OCI-LY7 (cell line): ENCODE data around the gene DIAPH3. TPM values are rescaled to one million over a fixed set of nuclear protein-coding genes. Genes with fewer than 3 reads are reported as not detected.
"Not testable (repeated sequence)": the region's sequence is repeated elsewhere in the genome, so short reads cannot be mapped to it uniquely, and the experiment has no call there.

ENCODE experiments used
- BruUV-seq: library from RNA; stranded (reverse); fragments of 400-500 nt; replicated peaks from 2 replicates; lab custom pipeline; 2021; lab: Mats Ljungman, UMichigan
- CTCF ChIA-PET: fragments of 300-600 bp; sonication (Branson Sonifier 250); formaldehyde crosslinking; loops from one replicate; lab custom pipeline; 2022; ENCODE audit warnings: antibody characterized with exemption; ENCODE audit not compliant: unreplicated experiment; lab: Charles Lee
- POLR2A ChIA-PET: fragments of 300-600 bp; sonication (Branson Sonifier 250); formaldehyde crosslinking; loops from one replicate; lab custom pipeline; 2022; ENCODE audit warnings: antibody characterized with exemption; lab: Charles Lee
- DNase-seq: peaks from one replicate; pipeline ENCODE4 v3.0.0-alpha.2; 2015; ENCODE audit warnings: low spot score
- H2AFZ ChIP-seq: fragments of 200-600 bp; sonication (generic), shearing (Covaris generic); 2 replicates; pipeline ENCODE4 v1.6.1; 2014; ENCODE audit warnings: mild to moderate bottlenecking, antibody characterized with exemption, low read length, moderate library complexity
- H3K27ac ChIP-seq: fragments of 200-600 bp; sonication (generic); 2 replicates; pipeline ENCODE4 v1.5.1; 2014; ENCODE audit warnings: mixed run types, low read depth, mild to moderate bottlenecking, moderate library complexity, low read length, inconsistent platforms; ENCODE audit not compliant: poor library complexity, severe bottlenecking
- H3K36me3 ChIP-seq: fragments of 200-600 bp; sonication (generic); 2 replicates; pipeline ENCODE4 v1.6.1; 2014; ENCODE audit warnings: mild to moderate bottlenecking, antibody characterized with exemption, low read length, moderate library complexity, mixed read lengths; ENCODE audit not compliant: insufficient read depth
- H3K4me1 ChIP-seq: fragments of 200-600 bp; sonication (generic); 2 replicates; pipeline ENCODE4 v1.5.1; 2014; ENCODE audit warnings: mild to moderate bottlenecking, low read length; ENCODE audit not compliant: insufficient read depth, poor library complexity, severe bottlenecking
- H3K4me2 ChIP-seq: fragments of 200-600 bp; sonication (generic); 2 replicates; pipeline ENCODE4 v1.6.1; 2014; ENCODE audit warnings: mild to moderate bottlenecking, low read length
- H3K4me3 ChIP-seq: fragments of 200-600 bp; sonication (generic); 2 replicates; pipeline ENCODE4 v1.5.1; 2014; ENCODE audit warnings: mild to moderate bottlenecking, low read depth, low read length; ENCODE audit not compliant: poor library complexity, severe bottlenecking
- H3K79me2 ChIP-seq: fragments of 200-600 bp; sonication (generic); 2 replicates; pipeline ENCODE4 v1.6.1; 2016; ENCODE audit warnings: low read depth, mild to moderate bottlenecking, low read length, moderate library complexity, mixed read lengths; ENCODE audit not compliant: insufficient read depth
- H3K9me2 ChIP-seq: fragments of 200-600 bp; sonication (generic); 2 replicates; pipeline ENCODE4 v1.6.1; 2016; ENCODE audit warnings: mild to moderate bottlenecking, low read length, mixed read lengths; ENCODE audit not compliant: insufficient read depth
- H3K9me3 ChIP-seq: fragments of 200-600 bp; sonication (generic); 2 replicates; pipeline ENCODE4 v1.6.1; 2014; ENCODE audit warnings: mild to moderate bottlenecking, mixed run types, low read length, mixed read lengths
- H4K20me1 ChIP-seq: fragments of 200-600 bp; sonication (generic); 2 replicates; pipeline ENCODE4 v1.6.1; 2014; ENCODE audit warnings: mild to moderate bottlenecking, antibody characterized with exemption, low read length, moderate library complexity, mixed read lengths; ENCODE audit not compliant: insufficient read depth
- CTCF ChIP-seq: fragments of 200-600 bp; sonication (generic); conservative IDR thresholded peaks from 2 replicates; pipeline ENCODE4 v1.5.1; 2014; ENCODE audit warnings: mild to moderate bottlenecking, antibody characterized with exemption, low read length, moderate library complexity, mixed read lengths
- EZH2phosphoT487 ChIP-seq: fragments of 200-600 bp; sonication (generic); IDR thresholded peaks from 2 replicates; pipeline ENCODE4 v1.6.1; 2018; ENCODE audit warnings: low read depth, borderline replicate concordance, mild to moderate bottlenecking, mixed run types, antibody characterized with exemption, low read length, moderate library complexity, mixed read lengths
- intact Hi-C: fragments of 100-400 bp; cut with micrococcal nuclease; formaldehyde crosslinking; loops from one replicate; pipeline ENCODE4 v1.10.0; 2022; ENCODE audit not compliant: unreplicated experiment
- total RNA-seq, 2 experiments: library from RNA; depleted of rRNA in 1 of 2; stranded (reverse); fragments of >200 nt in 1 of 2; shearing (Covaris generic) in 1 of 2; gene quantifications; 2 replicates each; pipeline ENCODE4 v1.2.3, GENCODE V29; 2014 to 2022

DIAPH3 gene
- total RNA-seq, 2 experiments from 2014 or later = 33.5 to 37.2 TPM

DNA sequence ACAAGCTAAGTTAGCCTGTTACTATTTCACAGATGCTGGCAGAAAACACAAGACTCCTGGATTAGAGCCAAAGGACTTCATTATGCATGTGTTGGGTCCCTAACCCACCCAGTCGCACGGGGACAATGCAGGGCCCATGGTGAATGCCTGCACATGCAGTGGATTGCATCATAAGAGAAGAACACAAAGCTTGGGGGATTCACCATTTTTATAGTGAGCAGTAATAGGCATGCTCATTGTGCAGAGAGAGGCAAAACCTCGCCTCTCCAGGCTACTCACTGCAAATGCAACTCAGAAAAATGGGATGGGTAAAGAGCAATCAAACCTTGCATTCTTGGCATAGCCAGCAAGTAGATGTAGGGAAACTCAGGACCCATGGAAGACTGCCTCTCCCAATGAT is 115.8 kb downstream of the DIAPH3 start:
- TF ChIP-seq CTCF (no peak), EZH2phosphoT487 (no peak)
- POLR2A ChIA-PET = interaction anchor here (0.5 kb wide), 1 partner anchor 445 kb away, joined by 5 read pairs; no protein-coding TSS in a partner anchor
- H3K27ac ChIP-seq = no peak overlapping the region
- no peaks in the 10 kb centered on the region for H3K79me2 ChIP-seq
- peaks cover 5% of the 10 kb centered on the region; the same call in 1 of the 2 replicates for H3K36me3 ChIP-seq
- no peak overlapping the region for H3K4me2 ChIP-seq
- no peak overlapping the region for H3K4me3 ChIP-seq
- no peaks in the 10 kb centered on the region for H4K20me1 ChIP-seq
- no TSS peak for BruUV-seq
- intact Hi-C loops = no loop called here
- CTCF ChIA-PET = no interaction called here
- no peak overlapping the region for H2AFZ ChIP-seq
- H3K4me1 ChIP-seq = no peaks in the 10 kb centered on the region
- H3K9me3 ChIP-seq = peaks cover 4% of the 10 kb centered on the region; the same call in 1 of the 2 replicates
- H3K9me2 ChIP-seq = no peaks in the 10 kb centered on the region
- no peak for DNase-seq

DNA sequence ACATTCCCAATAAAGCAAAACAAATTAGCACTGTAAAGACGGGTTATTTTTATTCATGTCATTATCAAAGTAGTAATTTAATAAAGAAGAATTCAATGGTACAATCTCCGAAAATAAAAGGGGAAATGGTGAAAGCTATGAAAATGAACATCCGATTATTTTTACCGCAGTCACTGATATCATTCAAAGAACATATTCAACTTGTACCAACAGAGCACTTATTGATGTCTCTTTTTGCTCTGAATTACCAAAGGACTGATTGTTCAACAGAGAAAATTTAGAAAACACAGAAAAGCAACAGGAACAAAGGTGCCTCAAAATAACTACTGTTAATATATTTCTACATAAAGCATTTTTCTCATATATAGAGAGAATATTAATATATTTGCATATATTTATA is 119.4 kb downstream of the DIAPH3 start:
- DNase-seq = no peak
- H3K36me3 ChIP-seq = peaks cover 11% of the 10 kb centered on the region
- no peaks in the 10 kb centered on the region for H3K79me2 ChIP-seq
- no peaks in the 10 kb centered on the region for H3K9me2 ChIP-seq
- no peaks in the 10 kb centered on the region for H4K20me1 ChIP-seq
- H3K4me3 ChIP-seq = no peak overlapping the region
- POLR2A ChIA-PET = interaction anchor here (0.6 kb wide), 1 partner anchor 13 kb away, joined by 3 read pairs; no protein-coding TSS in a partner anchor
- H2AFZ ChIP-seq = no peak overlapping the region
- H3K27ac ChIP-seq = no peak overlapping the region
- intact Hi-C loops = no loop called here
- BruUV-seq = no TSS peak
- no peak overlapping the region for H3K4me2 ChIP-seq
- CTCF ChIA-PET = no interaction called here
- H3K4me1 ChIP-seq = no peaks in the 10 kb centered on the region
- peaks cover 4% of the 10 kb centered on the region; the same call in 1 of the 2 replicates for H3K9me3 ChIP-seq
- TF ChIP-seq EZH2phosphoT487 (no peak), CTCF (no peak)

- CTCF ChIA-PET = no interaction called here
- H3K79me2 ChIP-seq = no peaks in the 10 kb centered on the region
- H3K4me1 ChIP-seq = no peaks in the 10 kb centered on the region
- H3K4me2 ChIP-seq = no peak overlapping the region
- H2AFZ ChIP-seq = no peak overlapping the region
- H3K9me2 ChIP-seq = no peaks in the 10 kb centered on the region
- DNase-seq = no peak
- no peak overlapping the region for H3K4me3 ChIP-seq
- no TSS peak for BruUV-seq
- intact Hi-C loops = no loop called here
- peaks cover 11% of the 10 kb centered on the region for H3K36me3 ChIP-seq
- no peak overlapping the region for H3K27ac ChIP-seq
- TF ChIP-seq CTCF (no peak), EZH2phosphoT487 (no peak)
- POLR2A ChIA-PET = interaction anchor here (0.7 kb wide), 1 partner anchor 50 kb away, joined by 4 read pairs; no protein-coding TSS in a partner anchor
- H4K20me1 ChIP-seq = no peaks in the 10 kb centered on the region
- peaks cover 4% of the 10 kb centered on the region; the same call in 1 of the 2 replicates for H3K9me3 ChIP-seq
Observed at GRCh38 chr13:60043262-60043661, 120.5 kb downstream of the DIAPH3 start.

- H3K9me2 ChIP-seq, H3K9me3 ChIP-seq, H3K27ac ChIP-seq, DNase-seq, intact Hi-C loops, H4K20me1 ChIP-seq, H3K79me2 ChIP-seq, H3K4me2 ChIP-seq, H3K4me1 ChIP-seq, POLR2A ChIA-PET, H2AFZ ChIP-seq, BruUV-seq, H3K4me3 ChIP-seq, CTCF ChIA-PET: not testable (repeated sequence)
- peaks cover 10% of the 10 kb centered on the region for H3K36me3 ChIP-seq
Observed at GRCh38 chr13:60040668-60041067, 123.1 kb downstream of the DIAPH3 start.
